DOHH2 (cell line): ENCODE measurements around the gene PLSCR2.

ENCODE experiments used
- H3F3A ChIP-seq: fragments of 200-600 bp; sonication (generic), shearing (Covaris generic); 2 replicates; pipeline ENCODE4 v1.6.0; 2016; ENCODE audit warnings: antibody characterized with exemption, mild to moderate bottlenecking; ENCODE audit not compliant: control insufficient read depth, insufficient read depth
- H3K27ac ChIP-seq: fragments of 200-600 bp; sonication (generic); 2 replicates; pipeline ENCODE4 v1.5.1; 2014; ENCODE audit warnings: low read depth, mild to moderate bottlenecking, low read length, moderate library complexity
- H3K27me3 ChIP-seq: fragments of 200-600 bp; sonication (generic); 2 replicates; pipeline ENCODE4 v1.6.1; 2014; ENCODE audit warnings: mild to moderate bottlenecking, low read length, mixed read lengths; ENCODE audit not compliant: control insufficient read depth
- H3K36me3 ChIP-seq: fragments of 200-600 bp; sonication (generic); 2 replicates; pipeline ENCODE4 v1.6.1; 2014; ENCODE audit warnings: mild to moderate bottlenecking, low read length, moderate library complexity, mixed read lengths; ENCODE audit not compliant: control insufficient read depth
- H3K4me1 ChIP-seq: fragments of 200-600 bp; sonication (generic); 2 replicates; pipeline ENCODE4 v1.6.1; 2014; ENCODE audit warnings: mild to moderate bottlenecking, low read length, mixed read lengths; ENCODE audit not compliant: control insufficient read depth
- H3K4me2 ChIP-seq: fragments of 200-600 bp; sonication (generic); 2 replicates; pipeline ENCODE4 v1.6.0; 2014; ENCODE audit warnings: mild to moderate bottlenecking, low read length, moderate library complexity
- H3K4me3 ChIP-seq: fragments of 200-600 bp; sonication (generic); 2 replicates; pipeline ENCODE4 v1.5.1; 2014; ENCODE audit warnings: mild to moderate bottlenecking, low read length, mixed read lengths
- H3K79me2 ChIP-seq: fragments of 200-600 bp; sonication (generic); 2 replicates; pipeline ENCODE4 v1.6.1; 2014; ENCODE audit warnings: mild to moderate bottlenecking, low read length, mixed read lengths; ENCODE audit not compliant: control insufficient read depth
- H3K9me2 ChIP-seq: fragments of 200-600 bp; sonication (generic); replicated peaks from 2 replicates; pipeline ENCODE4 v1.6.1; 2014; ENCODE audit warnings: mild to moderate bottlenecking, low read length, mixed read lengths; ENCODE audit not compliant: control insufficient read depth
- H3K9me3 ChIP-seq: fragments of 200-600 bp; sonication (generic); 2 replicates; pipeline ENCODE4 v1.6.1; 2014; ENCODE audit warnings: antibody characterized with exemption, low read length, mixed read lengths; ENCODE audit not compliant: control insufficient read depth, insufficient read depth
- H4K20me1 ChIP-seq: fragments of 200-600 bp; sonication (generic); 2 replicates; pipeline ENCODE4 v1.6.0; 2014; ENCODE audit warnings: low read depth, mild to moderate bottlenecking, antibody characterized with exemption, low read length, moderate library complexity; ENCODE audit not compliant: control insufficient read depth, insufficient read depth
- CTCF ChIP-seq: fragments of 200-600 bp; sonication (generic); IDR thresholded peaks from one replicate; pipeline ENCODE4 v1.5.1; 2014; ENCODE audit warnings: antibody characterized with exemption, mild to moderate bottlenecking, low read depth, low read length; ENCODE audit not compliant: poor library complexity, severe bottlenecking
- EZH2phosphoT487 ChIP-seq: fragments of 200-600 bp; sonication (generic); IDR thresholded peaks from 2 replicates; pipeline ENCODE4 v1.6.1; 2017; ENCODE audit warnings: borderline replicate concordance, mild to moderate bottlenecking, antibody characterized with exemption, low read length, moderate library complexity, mixed read lengths

Gene PLSCR2

GRCh38 chr3:146511402-146512134, 42.2 kb upstream of the PLSCR2 start:
- Histone ChIP-seq H3K4me2 (no peak overlapping the region), H3K9me3 (no peaks in the 10 kb centered on the region), H3K36me3 (no peaks in the 10 kb centered on the region), H3K79me2 (no peaks in the 10 kb centered on the region), H3F3A (no peaks in the 10 kb centered on the region), H4K20me1 (no peaks in the 10 kb centered on the region), H3K4me3 (no peak overlapping the region), H3K9me2 (no peaks in the 10 kb centered on the region), H3K4me1 (no peaks in the 10 kb centered on the region), H3K27me3 (no peaks in the 10 kb centered on the region), H3K27ac (no peak overlapping the region)
- TF ChIP-seq EZH2phosphoT487: no peak

GRCh38 chr3:146507331-146508120, 38.2 kb upstream of the PLSCR2 start:
- no peaks in the 10 kb centered on the region for H3K9me2 ChIP-seq
- H3K4me1 ChIP-seq: no peaks in the 10 kb centered on the region
- no peaks in the 10 kb centered on the region for H4K20me1 ChIP-seq
- no peaks in the 10 kb centered on the region for H3K36me3 ChIP-seq
- H3K79me2 ChIP-seq: no peaks in the 10 kb centered on the region
- H3K9me3 ChIP-seq: no peaks in the 10 kb centered on the region
- H3K27me3 ChIP-seq: no peaks in the 10 kb centered on the region
- no peak overlapping the region for H3K4me3 ChIP-seq
- TF ChIP-seq EZH2phosphoT487: no peak
- TF ChIP-seq CTCF: no peak
- H3K27ac ChIP-seq: no peak overlapping the region
- no peaks in the 10 kb centered on the region for H3F3A ChIP-seq
- H3K4me2 ChIP-seq: no peak overlapping the region

GRCh38 chr3:146505516-146505915, 36.2 kb upstream of the PLSCR2 start:
- no peaks in the 10 kb centered on the region for H3K79me2 ChIP-seq
- H3K9me3 ChIP-seq: no peaks in the 10 kb centered on the region
- H3K27me3 ChIP-seq: no peaks in the 10 kb centered on the region
- H3K4me2 ChIP-seq: no peak overlapping the region
- no peak for TF ChIP-seq EZH2phosphoT487
- TF ChIP-seq CTCF: no peak
- H4K20me1 ChIP-seq: no peaks in the 10 kb centered on the region
- no peaks in the 10 kb centered on the region for H3K9me2 ChIP-seq
- no peak overlapping the region for H3K27ac ChIP-seq
- H3K4me3 ChIP-seq: no peak overlapping the region
- no peaks in the 10 kb centered on the region for H3K4me1 ChIP-seq
- no peaks in the 10 kb centered on the region for H3K36me3 ChIP-seq
- no peaks in the 10 kb centered on the region for H3F3A ChIP-seq
